DOHH2 (cell line): Measurements from ENCODE around the gene PPP2R2D.

ENCODE experiments used
- H3F3A ChIP-seq: fragments of 200-600 bp; sonication (generic), shearing (Covaris generic); 2 replicates; pipeline ENCODE4 v1.6.0; 2016; ENCODE audit warnings: antibody characterized with exemption, mild to moderate bottlenecking; ENCODE audit not compliant: control insufficient read depth, insufficient read depth
- H3K27ac ChIP-seq: fragments of 200-600 bp; sonication (generic); 2 replicates; pipeline ENCODE4 v1.5.1; 2014; ENCODE audit warnings: low read depth, mild to moderate bottlenecking, low read length, moderate library complexity
- H3K27me3 ChIP-seq: fragments of 200-600 bp; sonication (generic); 2 replicates; pipeline ENCODE4 v1.6.1; 2014; ENCODE audit warnings: mild to moderate bottlenecking, low read length, mixed read lengths; ENCODE audit not compliant: control insufficient read depth
- H3K36me3 ChIP-seq: fragments of 200-600 bp; sonication (generic); 2 replicates; pipeline ENCODE4 v1.6.1; 2014; ENCODE audit warnings: mild to moderate bottlenecking, low read length, moderate library complexity, mixed read lengths; ENCODE audit not compliant: control insufficient read depth
- H3K4me1 ChIP-seq: fragments of 200-600 bp; sonication (generic); 2 replicates; pipeline ENCODE4 v1.6.1; 2014; ENCODE audit warnings: mild to moderate bottlenecking, low read length, mixed read lengths; ENCODE audit not compliant: control insufficient read depth
- H3K4me2 ChIP-seq: fragments of 200-600 bp; sonication (generic); 2 replicates; pipeline ENCODE4 v1.6.0; 2014; ENCODE audit warnings: mild to moderate bottlenecking, low read length, moderate library complexity
- H3K4me3 ChIP-seq: fragments of 200-600 bp; sonication (generic); 2 replicates; pipeline ENCODE4 v1.5.1; 2014; ENCODE audit warnings: mild to moderate bottlenecking, low read length, mixed read lengths
- H3K79me2 ChIP-seq: fragments of 200-600 bp; sonication (generic); 2 replicates; pipeline ENCODE4 v1.6.1; 2014; ENCODE audit warnings: mild to moderate bottlenecking, low read length, mixed read lengths; ENCODE audit not compliant: control insufficient read depth
- H3K9me2 ChIP-seq: fragments of 200-600 bp; sonication (generic); replicated peaks from 2 replicates; pipeline ENCODE4 v1.6.1; 2014; ENCODE audit warnings: mild to moderate bottlenecking, low read length, mixed read lengths; ENCODE audit not compliant: control insufficient read depth
- H3K9me3 ChIP-seq: fragments of 200-600 bp; sonication (generic); 2 replicates; pipeline ENCODE4 v1.6.1; 2014; ENCODE audit warnings: antibody characterized with exemption, low read length, mixed read lengths; ENCODE audit not compliant: control insufficient read depth, insufficient read depth
- H4K20me1 ChIP-seq: fragments of 200-600 bp; sonication (generic); 2 replicates; pipeline ENCODE4 v1.6.0; 2014; ENCODE audit warnings: low read depth, mild to moderate bottlenecking, antibody characterized with exemption, low read length, moderate library complexity; ENCODE audit not compliant: control insufficient read depth, insufficient read depth
- EZH2phosphoT487 ChIP-seq: fragments of 200-600 bp; sonication (generic); IDR thresholded peaks from 2 replicates; pipeline ENCODE4 v1.6.1; 2017; ENCODE audit warnings: borderline replicate concordance, mild to moderate bottlenecking, antibody characterized with exemption, low read length, moderate library complexity, mixed read lengths
- TF ChIP-seq, protein P1 (sequence below): fragments of 200-600 bp; sonication (generic); IDR thresholded peaks from one replicate; pipeline ENCODE4 v1.5.1; 2014; ENCODE audit warnings: antibody characterized with exemption, mild to moderate bottlenecking, low read depth, low read length; ENCODE audit not compliant: poor library complexity, severe bottlenecking

PPP2R2D gene

GRCh38 chr10:131909929-131910328 is 9.1 kb downstream of the PPP2R2D start:
- no peak for TF ChIP-seq EZH2phosphoT487
- TF ChIP-seq, protein P1, sequence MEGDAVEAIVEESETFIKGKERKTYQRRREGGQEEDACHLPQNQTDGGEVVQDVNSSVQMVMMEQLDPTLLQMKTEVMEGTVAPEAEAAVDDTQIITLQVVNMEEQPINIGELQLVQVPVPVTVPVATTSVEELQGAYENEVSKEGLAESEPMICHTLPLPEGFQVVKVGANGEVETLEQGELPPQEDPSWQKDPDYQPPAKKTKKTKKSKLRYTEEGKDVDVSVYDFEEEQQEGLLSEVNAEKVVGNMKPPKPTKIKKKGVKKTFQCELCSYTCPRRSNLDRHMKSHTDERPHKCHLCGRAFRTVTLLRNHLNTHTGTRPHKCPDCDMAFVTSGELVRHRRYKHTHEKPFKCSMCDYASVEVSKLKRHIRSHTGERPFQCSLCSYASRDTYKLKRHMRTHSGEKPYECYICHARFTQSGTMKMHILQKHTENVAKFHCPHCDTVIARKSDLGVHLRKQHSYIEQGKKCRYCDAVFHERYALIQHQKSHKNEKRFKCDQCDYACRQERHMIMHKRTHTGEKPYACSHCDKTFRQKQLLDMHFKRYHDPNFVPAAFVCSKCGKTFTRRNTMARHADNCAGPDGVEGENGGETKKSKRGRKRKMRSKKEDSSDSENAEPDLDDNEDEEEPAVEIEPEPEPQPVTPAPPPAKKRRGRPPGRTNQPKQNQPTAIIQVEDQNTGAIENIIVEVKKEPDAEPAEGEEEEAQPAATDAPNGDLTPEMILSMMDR = no peak
- H4K20me1 ChIP-seq = peaks cover 51% of the 10 kb centered on the region
- no peaks in the 10 kb centered on the region for H3F3A ChIP-seq
- H3K27ac ChIP-seq = no peak overlapping the region
- no peak overlapping the region for H3K4me3 ChIP-seq
- H3K9me2 ChIP-seq = no peaks in the 10 kb centered on the region
- H3K4me2 ChIP-seq = no peak overlapping the region
- peaks cover 99% of the 10 kb centered on the region for H3K79me2 ChIP-seq
- H3K9me3 ChIP-seq = no peaks in the 10 kb centered on the region
- H3K4me1 ChIP-seq = peaks cover 20% of the 10 kb centered on the region
- H3K27me3 ChIP-seq = no peaks in the 10 kb centered on the region
- peaks cover 62% of the 10 kb centered on the region for H3K36me3 ChIP-seq

DNA sequence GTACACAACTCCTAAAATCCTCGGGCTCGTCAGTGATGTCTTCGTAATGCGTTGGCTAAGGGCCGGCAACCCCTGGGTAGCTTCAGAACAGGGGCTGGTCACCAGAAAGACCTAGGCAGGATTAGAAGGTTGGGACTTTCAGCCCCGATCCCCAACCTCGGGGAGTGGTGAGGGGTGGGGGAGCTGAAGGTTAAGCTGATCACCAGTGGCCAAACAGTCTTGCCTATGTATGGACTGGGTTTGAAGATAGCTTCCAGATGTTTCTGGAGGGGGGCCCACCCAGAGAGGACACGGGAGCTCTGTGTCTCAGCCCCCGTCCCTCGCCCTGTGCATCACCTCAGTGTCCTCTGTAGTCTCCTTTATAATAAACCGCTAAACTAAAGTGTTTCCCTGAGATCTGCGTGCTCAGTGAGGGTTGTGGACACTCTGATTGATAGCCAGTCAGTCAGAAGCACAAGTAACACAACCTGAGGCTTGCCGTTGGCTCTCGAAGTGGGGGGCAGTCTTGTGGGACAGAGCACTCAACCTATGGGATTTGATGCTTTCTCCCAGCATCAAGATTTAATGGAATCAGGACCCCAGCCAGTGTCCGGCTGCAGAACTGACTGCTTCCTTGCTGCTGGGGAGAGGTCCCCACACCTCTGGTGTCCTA is 10.0 kb downstream of the PPP2R2D start:
- Histone ChIP-seq H3K79me2 (peaks cover 99% of the 10 kb centered on the region), H3K4me1 (peaks cover 15% of the 10 kb centered on the region), H3F3A (no peaks in the 10 kb centered on the region), H3K9me2 (no peaks in the 10 kb centered on the region), H3K27ac (no peak overlapping the region), H3K4me2 (no peak overlapping the region), H3K9me3 (no peaks in the 10 kb centered on the region), H3K36me3 (peaks cover 53% of the 10 kb centered on the region), H4K20me1 (peaks cover 43% of the 10 kb centered on the region), H3K4me3 (no peak overlapping the region), H3K27me3 (no peaks in the 10 kb centered on the region)
- TF ChIP-seq, protein P1 = no peak
- no peak for TF ChIP-seq EZH2phosphoT487

GRCh38 chr10:131911451-131911850 is 10.6 kb downstream of the PPP2R2D start:
- Histone ChIP-seq H3K27ac (no peak overlapping the region), H3K27me3 (no peaks in the 10 kb centered on the region), H3K4me2 (no peak overlapping the region), H3K4me3 (no peak overlapping the region), H3K9me2 (no peaks in the 10 kb centered on the region), H4K20me1 (peaks cover 36% of the 10 kb centered on the region), H3K9me3 (no peaks in the 10 kb centered on the region), H3F3A (no peaks in the 10 kb centered on the region), H3K79me2 (peaks cover 99% of the 10 kb centered on the region), H3K36me3 (peaks cover 47% of the 10 kb centered on the region), H3K4me1 (peaks cover 15% of the 10 kb centered on the region)
- TF ChIP-seq, protein P1 = no peak
- no peak for TF ChIP-seq EZH2phosphoT487
